Measurements from ENCODE around the gene SYCP3.

SYCP3 gene

DNA sequence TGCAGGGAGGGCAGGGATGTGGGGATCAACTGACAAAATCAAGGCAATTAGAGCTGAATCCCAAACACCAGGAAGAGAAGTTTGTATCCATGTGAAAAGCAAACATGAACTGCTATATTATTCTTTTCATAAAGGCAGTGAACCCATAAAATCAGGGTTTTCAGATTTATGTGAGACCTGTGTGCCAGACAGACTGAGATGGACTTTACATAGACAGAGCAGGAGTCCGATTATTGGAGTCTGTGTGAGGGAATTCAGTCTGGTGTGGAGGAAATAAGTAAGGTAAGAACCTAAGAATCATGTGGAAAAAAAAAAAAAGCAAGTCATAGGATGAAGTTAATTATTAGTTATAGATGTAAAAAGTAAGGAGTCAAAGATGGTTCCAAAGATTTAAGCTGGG lies 45.1 kb upstream of the SYCP3 start:
- no peak for ATAC-seq
- no peak for TF ChIP-seq CSRNP3 (CRISPR knock-in tag; IDR thresholded peaks at IDR 0.05)
- TF ChIP-seq, protein P1, sequence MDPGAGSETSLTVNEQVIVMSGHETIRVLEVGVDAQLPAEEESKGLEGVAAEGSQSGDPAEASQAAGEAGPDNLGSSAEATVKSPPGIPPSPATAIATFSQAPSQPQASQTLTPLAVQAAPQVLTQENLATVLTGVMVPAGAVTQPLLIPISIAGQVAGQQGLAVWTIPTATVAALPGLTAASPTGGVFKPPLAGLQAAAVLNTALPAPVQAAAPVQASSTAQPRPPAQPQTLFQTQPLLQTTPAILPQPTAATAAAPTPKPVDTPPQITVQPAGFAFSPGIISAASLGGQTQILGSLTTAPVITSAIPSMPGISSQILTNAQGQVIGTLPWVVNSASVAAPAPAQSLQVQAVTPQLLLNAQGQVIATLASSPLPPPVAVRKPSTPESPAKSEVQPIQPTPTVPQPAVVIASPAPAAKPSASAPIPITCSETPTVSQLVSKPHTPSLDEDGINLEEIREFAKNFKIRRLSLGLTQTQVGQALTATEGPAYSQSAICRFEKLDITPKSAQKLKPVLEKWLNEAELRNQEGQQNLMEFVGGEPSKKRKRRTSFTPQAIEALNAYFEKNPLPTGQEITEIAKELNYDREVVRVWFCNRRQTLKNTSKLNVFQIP (CRISPR knock-in tag; IDR thresholded peaks at IDR 0.05; ENCODE audit: borderline replicate concordance, low read depth): no peak
- no peak for TF ChIP-seq TOX (CRISPR knock-in tag; IDR thresholded peaks at IDR 0.05; ENCODE audit: borderline replicate concordance)
- TF ChIP-seq ZNF565 (CRISPR knock-in tag; conservative IDR thresholded peaks at IDR 0.05; ENCODE audit: low read depth): no peak
- TF ChIP-seq PPARA (CRISPR knock-in tag; IDR thresholded peaks at IDR 0.05; ENCODE audit: borderline replicate concordance): no peak
- no peak for TF ChIP-seq BACH2 (CRISPR knock-in tag; IDR thresholded peaks at IDR 0.05; ENCODE audit: borderline replicate concordance)
- no peak for TF ChIP-seq RARB (CRISPR knock-in tag; IDR thresholded peaks at IDR 0.05)
- TF ChIP-seq OSR1 (CRISPR knock-in tag; IDR thresholded peaks at IDR 0.05): no peak
- no peak for TF ChIP-seq ESRRG (CRISPR knock-in tag; IDR thresholded peaks at IDR 0.05)
- no peak for TF ChIP-seq GLIS3 (CRISPR knock-in tag; IDR thresholded peaks at IDR 0.05)
- no peak for TF ChIP-seq ZNF70 (CRISPR knock-in tag; IDR thresholded peaks at IDR 0.05)
- TF ChIP-seq ZFP30 (CRISPR knock-in tag; IDR thresholded peaks at IDR 0.05): no peak
- no peak for TF ChIP-seq ZNF8 (CRISPR knock-in tag; IDR thresholded peaks at IDR 0.05)

GRCh38 chr12:101783838-101784237 lies 44.6 kb upstream of the SYCP3 start:
- no peak for ATAC-seq
- TF ChIP-seq TOX (CRISPR knock-in tag; IDR thresholded peaks at IDR 0.05; ENCODE audit: borderline replicate concordance): no peak
- TF ChIP-seq ZFP3 (CRISPR knock-in tag; IDR thresholded peaks at IDR 0.05): no peak
- TF ChIP-seq ISL1 (CRISPR knock-in tag; IDR thresholded peaks at IDR 0.05): no peak
- TF ChIP-seq ZNF8 (CRISPR knock-in tag; IDR thresholded peaks at IDR 0.05): no peak
- no peak for TF ChIP-seq PPARA (CRISPR knock-in tag; IDR thresholded peaks at IDR 0.05; ENCODE audit: borderline replicate concordance)
- no peak for TF ChIP-seq GLIS3 (CRISPR knock-in tag; IDR thresholded peaks at IDR 0.05)
- TF ChIP-seq ZFP30 (CRISPR knock-in tag; IDR thresholded peaks at IDR 0.05): no peak

DNA sequence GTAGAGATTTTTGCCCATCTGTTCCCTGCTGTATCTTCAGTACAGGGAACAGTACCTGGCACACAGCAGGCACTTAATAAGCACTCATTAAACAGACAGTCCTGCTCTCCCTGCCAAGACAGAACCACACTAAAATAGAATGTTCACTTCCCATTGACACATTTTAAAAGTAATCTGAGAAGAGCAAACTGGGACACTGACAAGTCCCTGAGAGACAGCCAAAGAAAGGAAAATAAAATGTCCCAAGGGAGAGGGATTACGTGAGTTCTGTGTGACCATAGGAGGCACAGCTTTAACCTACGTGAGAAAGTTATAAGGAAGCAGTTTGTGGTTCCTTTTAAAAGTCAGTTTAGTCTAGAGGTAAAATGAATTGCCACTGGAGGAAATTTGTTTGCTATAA lies 43.9 kb upstream of the SYCP3 start:
- no peak for ATAC-seq
- TF ChIP-seq, protein P2, sequence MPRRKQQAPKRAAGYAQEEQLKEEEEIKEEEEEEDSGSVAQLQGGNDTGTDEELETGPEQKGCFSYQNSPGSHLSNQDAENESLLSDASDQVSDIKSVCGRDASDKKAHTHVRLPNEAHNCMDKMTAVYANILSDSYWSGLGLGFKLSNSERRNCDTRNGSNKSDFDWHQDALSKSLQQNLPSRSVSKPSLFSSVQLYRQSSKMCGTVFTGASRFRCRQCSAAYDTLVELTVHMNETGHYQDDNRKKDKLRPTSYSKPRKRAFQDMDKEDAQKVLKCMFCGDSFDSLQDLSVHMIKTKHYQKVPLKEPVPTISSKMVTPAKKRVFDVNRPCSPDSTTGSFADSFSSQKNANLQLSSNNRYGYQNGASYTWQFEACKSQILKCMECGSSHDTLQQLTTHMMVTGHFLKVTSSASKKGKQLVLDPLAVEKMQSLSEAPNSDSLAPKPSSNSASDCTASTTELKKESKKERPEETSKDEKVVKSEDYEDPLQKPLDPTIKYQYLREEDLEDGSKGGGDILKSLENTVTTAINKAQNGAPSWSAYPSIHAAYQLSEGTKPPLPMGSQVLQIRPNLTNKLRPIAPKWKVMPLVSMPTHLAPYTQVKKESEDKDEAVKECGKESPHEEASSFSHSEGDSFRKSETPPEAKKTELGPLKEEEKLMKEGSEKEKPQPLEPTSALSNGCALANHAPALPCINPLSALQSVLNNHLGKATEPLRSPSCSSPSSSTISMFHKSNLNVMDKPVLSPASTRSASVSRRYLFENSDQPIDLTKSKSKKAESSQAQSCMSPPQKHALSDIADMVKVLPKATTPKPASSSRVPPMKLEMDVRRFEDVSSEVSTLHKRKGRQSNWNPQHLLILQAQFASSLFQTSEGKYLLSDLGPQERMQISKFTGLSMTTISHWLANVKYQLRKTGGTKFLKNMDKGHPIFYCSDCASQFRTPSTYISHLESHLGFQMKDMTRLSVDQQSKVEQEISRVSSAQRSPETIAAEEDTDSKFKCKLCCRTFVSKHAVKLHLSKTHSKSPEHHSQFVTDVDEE (CRISPR knock-in tag; IDR thresholded peaks at IDR 0.05): no peak
- no peak for TF ChIP-seq ZNF565 (CRISPR knock-in tag; conservative IDR thresholded peaks at IDR 0.05; ENCODE audit: low read depth)
- no peak for TF ChIP-seq ISL1 (CRISPR knock-in tag; IDR thresholded peaks at IDR 0.05)
- no peak for TF ChIP-seq ARNTL (CRISPR knock-in tag; IDR thresholded peaks at IDR 0.05; ENCODE audit: borderline replicate concordance, low read depth)
- no peak for TF ChIP-seq ZFP3 (CRISPR knock-in tag; IDR thresholded peaks at IDR 0.05)
- TF ChIP-seq ZNF70 (CRISPR knock-in tag; IDR thresholded peaks at IDR 0.05): no peak
- TF ChIP-seq GLIS3 (CRISPR knock-in tag; IDR thresholded peaks at IDR 0.05): no peak
- TF ChIP-seq ZC3H10 (CRISPR knock-in tag; IDR thresholded peaks at IDR 0.05): no peak
- TF ChIP-seq RARB (CRISPR knock-in tag; IDR thresholded peaks at IDR 0.05): no peak
- TF ChIP-seq ZNF8 (CRISPR knock-in tag; IDR thresholded peaks at IDR 0.05): no peak
- no peak for TF ChIP-seq CSDC2 (CRISPR knock-in tag; IDR thresholded peaks at IDR 0.05)
- no peak for TF ChIP-seq ESRRG (CRISPR knock-in tag; IDR thresholded peaks at IDR 0.05)
- TF ChIP-seq PPARA (CRISPR knock-in tag; IDR thresholded peaks at IDR 0.05; ENCODE audit: borderline replicate concordance): no peak
- TF ChIP-seq OSR1 (CRISPR knock-in tag; IDR thresholded peaks at IDR 0.05): no peak

DNA sequence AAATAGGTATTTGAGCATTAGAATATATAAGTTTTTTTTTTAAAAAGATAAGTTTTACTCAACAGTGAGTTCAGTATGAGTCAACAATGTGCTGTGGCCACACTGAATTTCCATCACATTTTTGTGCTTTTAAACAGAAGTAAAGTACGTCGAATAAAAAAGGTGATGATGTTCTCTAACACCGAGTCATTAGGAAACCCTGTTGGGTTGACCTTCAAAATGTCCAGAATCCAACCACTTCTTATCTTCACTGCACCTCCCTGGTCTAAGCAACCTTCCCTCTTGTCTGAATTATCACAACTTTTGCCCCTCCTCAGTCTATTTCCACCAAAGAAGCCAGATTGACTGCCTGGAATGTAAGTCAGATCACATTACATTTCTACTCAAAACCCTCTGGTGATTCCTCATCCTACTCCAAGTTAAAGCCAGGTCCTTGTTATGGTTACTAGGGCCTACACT lies 43.0 kb upstream of the SYCP3 start:
- TF ChIP-seq CSDC2 (CRISPR knock-in tag; IDR thresholded peaks at IDR 0.05) (no peak), TCF4 (CRISPR knock-in tag; IDR thresholded peaks at IDR 0.05; ENCODE audit: borderline replicate concordance) (no peak), OSR1 (CRISPR knock-in tag; IDR thresholded peaks at IDR 0.05) (no peak)
- TF ChIP-seq, protein P2 (CRISPR knock-in tag; IDR thresholded peaks at IDR 0.05): no peak
- TF ChIP-seq, protein P1 (CRISPR knock-in tag; IDR thresholded peaks at IDR 0.05; ENCODE audit: borderline replicate concordance, low read depth): no peak
- ATAC-seq: peak; percentile 75
